Measurements from ENCODE around the gene SPRTN.

DNA sequence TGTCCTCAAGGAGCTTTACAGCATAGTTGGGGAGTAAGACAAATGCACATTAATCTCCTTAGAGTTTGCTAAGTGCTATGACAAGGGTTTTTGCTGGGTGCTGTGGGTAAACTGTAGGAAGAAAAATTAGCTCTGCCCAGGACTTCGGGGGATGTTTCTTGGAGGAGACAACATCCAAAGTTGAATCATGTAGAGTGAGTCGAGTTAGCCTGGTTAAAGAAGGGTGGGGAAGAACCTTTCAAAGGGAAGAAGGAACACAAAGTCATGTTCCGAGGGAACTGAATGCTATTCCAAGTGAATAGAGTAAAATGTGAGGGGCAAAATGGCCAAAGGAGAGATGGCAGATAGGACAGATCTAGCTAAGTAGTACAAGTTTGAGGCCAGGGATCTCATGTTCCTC, 17.1 kb downstream of the SPRTN start:
- no peak for TF ChIP-seq POLR2A (IDR thresholded peaks at IDR 0.05; ENCODE audit: low read depth, low read length)
- TF ChIP-seq SPI1 (IDR thresholded peaks at IDR 0.05; ENCODE audit: low read depth, low read length), result no peak

Measured in GM12891 (cell line).